PC-9 (cell line): Measurements from ENCODE around the gene LSM4. TPM values are rescaled to one million over a fixed set of nuclear protein-coding genes. Genes with fewer than 3 reads are reported as not detected.

Source experiments
- BruUV-seq: library from RNA; stranded (reverse); fragments of 400-500 nt; replicated peaks from 2 replicates; lab custom pipeline; 2021; lab: Mats Ljungman, UMichigan
- CTCF ChIA-PET: fragments of 300-600 bp; sonication (Branson Sonifier 250); formaldehyde crosslinking; loops from one replicate; lab custom pipeline; 2022; ENCODE audit warnings: antibody characterized with exemption; lab: Charles Lee
- POLR2A ChIA-PET: fragments of 300-600 bp; sonication (Branson Sonifier 250); formaldehyde crosslinking; loops from one replicate; lab custom pipeline; 2022; ENCODE audit warnings: antibody characterized with exemption; ENCODE audit not compliant: unreplicated experiment; lab: Charles Lee
- DNase-seq, 2 experiments: peaks; one replicate each; pipeline versions ENCODE4 v3.0.0 to v3.0.0-alpha.2; 2015 to 2022; ENCODE audit warnings: mixed read lengths in 1 of 2
- H2AFZ ChIP-seq: fragments of 200-600 bp; sonication (generic); 2 replicates; pipeline ENCODE4 v1.8.1; 2017; ENCODE audit warnings: antibody characterized with exemption
- H3F3A ChIP-seq: fragments of 200-600 bp; sonication (generic); 2 replicates; pipeline ENCODE4 v1.8.1; 2017; ENCODE audit warnings: antibody characterized with exemption, mild to moderate bottlenecking, low read depth; ENCODE audit not compliant: insufficient read depth
- H3K27ac ChIP-seq: fragments of 200-600 bp; sonication (generic); 2 replicates; pipeline ENCODE4 v1.6.1; 2016; ENCODE audit warnings: mixed run types
- H3K27me3 ChIP-seq: fragments of 200-600 bp; sonication (generic); 2 replicates; pipeline ENCODE4 v1.6.1; 2016; ENCODE audit warnings: low read depth, mixed run types; ENCODE audit not compliant: insufficient read depth
- H3K36me3 ChIP-seq: fragments of 200-600 bp; sonication (generic); 2 replicates; pipeline ENCODE4 v1.6.1; 2016; ENCODE audit warnings: low read depth, mixed run types
- H3K4me1 ChIP-seq: fragments of 200-600 bp; sonication (generic); replicated peaks from 2 replicates; pipeline ENCODE4 v1.6.1; 2016; ENCODE audit warnings: mixed run types; ENCODE audit not compliant: insufficient read depth
- H3K4me2 ChIP-seq: fragments of 200-600 bp; sonication (generic); 2 replicates; pipeline ENCODE4 v1.6.1; 2017; ENCODE audit warnings: mixed run types
- H3K4me3 ChIP-seq: fragments of 200-600 bp; sonication (generic); 2 replicates; pipeline ENCODE4 v1.6.1; 2016; ENCODE audit warnings: mixed run types
- H3K79me2 ChIP-seq: fragments of 200-600 bp; sonication (generic); 2 replicates; pipeline ENCODE4 v1.6.1; 2017; ENCODE audit warnings: low read depth, mixed run types
- H3K9me2 ChIP-seq: fragments of 200-600 bp; sonication (generic); 2 replicates; pipeline ENCODE4 v1.8.1; 2017; ENCODE audit warnings: mild to moderate bottlenecking; ENCODE audit not compliant: insufficient read depth
- H3K9me3 ChIP-seq: fragments of 200-600 bp; sonication (generic); 2 replicates; pipeline ENCODE4 v1.8.1; 2016; ENCODE audit warnings: low read depth; ENCODE audit not compliant: insufficient read depth
- H4K20me1 ChIP-seq: fragments of 200-600 bp; sonication (generic); 2 replicates; pipeline ENCODE4 v1.8.1; 2017; ENCODE audit not compliant: insufficient read depth
- EZH2 ChIP-seq: fragments of 200-600 bp; sonication (generic); IDR thresholded peaks from 2 replicates; pipeline ENCODE4 v1.8.0; 2017; ENCODE audit warnings: antibody characterized with exemption, low read depth
- intact Hi-C: fragments of 100-400 bp; cut with micrococcal nuclease; formaldehyde crosslinking; loops from one replicate; pipeline ENCODE4 v1.10.0; 2022; ENCODE audit not compliant: unreplicated experiment
- total RNA-seq: library from RNA; stranded (reverse); gene quantifications from 2 replicates; pipeline ENCODE4 v1.2.3, GENCODE V29; 2021
- TF ChIP-seq, protein P1 (sequence below): fragments of 200-600 bp; sonication (generic); conservative IDR thresholded peaks from 2 replicates; pipeline ENCODE4 v1.6.1; 2017; ENCODE audit warnings: mixed run types, antibody characterized with exemption, mild to moderate bottlenecking, moderate library complexity

LSM4 gene
- total RNA-seq, 1 experiment from 2014 or later, result 323 TPM

DNA sequence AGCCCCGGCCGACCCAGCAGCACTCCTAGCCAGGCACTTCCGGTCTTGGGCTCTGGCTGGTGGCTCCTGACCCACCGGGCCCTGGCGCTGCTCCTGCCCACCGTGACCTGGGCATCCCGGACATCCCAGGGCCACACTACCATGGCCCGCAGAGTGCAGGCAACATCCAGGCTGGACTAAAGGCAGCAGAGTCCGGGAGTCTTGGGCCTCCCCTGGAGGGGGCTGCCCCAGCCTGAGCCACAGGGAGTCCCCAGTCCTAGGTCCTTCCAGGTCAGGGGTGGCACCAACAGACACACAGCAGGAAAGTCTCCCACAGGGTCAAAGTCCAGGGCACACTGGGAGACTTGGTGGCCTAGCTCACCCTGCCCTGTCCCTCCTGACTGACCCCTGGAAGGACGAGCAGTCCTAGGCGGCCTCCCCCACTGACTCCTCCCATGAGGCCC is 10.8 kb downstream of the LSM4 start:
- no peaks in the 10 kb centered on the region for H3K9me2 ChIP-seq
- ChIA-PET CTCF (no interaction called here), POLR2A (no interaction called here)
- H3K36me3 ChIP-seq, result peaks cover 20% of the 10 kb centered on the region
- H2AFZ ChIP-seq, result no peak overlapping the region
- H3F3A ChIP-seq, result peaks cover 18% of the 10 kb centered on the region; the same call in 1 of the 2 replicates
- no peaks in the 10 kb centered on the region for H3K9me3 ChIP-seq
- H3K27me3 ChIP-seq, result no peaks in the 10 kb centered on the region
- no TSS peak for BruUV-seq
- H3K27ac ChIP-seq, result no peak overlapping the region
- peaks cover 23% of the 10 kb centered on the region for H3K79me2 ChIP-seq
- peaks cover 14% of the 10 kb centered on the region; the same call in 1 of the 2 replicates for H4K20me1 ChIP-seq
- H3K4me2 ChIP-seq, result no peak overlapping the region
- no peak overlapping the region for H3K4me3 ChIP-seq
- intact Hi-C loops, result no loop called here
- TF ChIP-seq, protein P1, sequence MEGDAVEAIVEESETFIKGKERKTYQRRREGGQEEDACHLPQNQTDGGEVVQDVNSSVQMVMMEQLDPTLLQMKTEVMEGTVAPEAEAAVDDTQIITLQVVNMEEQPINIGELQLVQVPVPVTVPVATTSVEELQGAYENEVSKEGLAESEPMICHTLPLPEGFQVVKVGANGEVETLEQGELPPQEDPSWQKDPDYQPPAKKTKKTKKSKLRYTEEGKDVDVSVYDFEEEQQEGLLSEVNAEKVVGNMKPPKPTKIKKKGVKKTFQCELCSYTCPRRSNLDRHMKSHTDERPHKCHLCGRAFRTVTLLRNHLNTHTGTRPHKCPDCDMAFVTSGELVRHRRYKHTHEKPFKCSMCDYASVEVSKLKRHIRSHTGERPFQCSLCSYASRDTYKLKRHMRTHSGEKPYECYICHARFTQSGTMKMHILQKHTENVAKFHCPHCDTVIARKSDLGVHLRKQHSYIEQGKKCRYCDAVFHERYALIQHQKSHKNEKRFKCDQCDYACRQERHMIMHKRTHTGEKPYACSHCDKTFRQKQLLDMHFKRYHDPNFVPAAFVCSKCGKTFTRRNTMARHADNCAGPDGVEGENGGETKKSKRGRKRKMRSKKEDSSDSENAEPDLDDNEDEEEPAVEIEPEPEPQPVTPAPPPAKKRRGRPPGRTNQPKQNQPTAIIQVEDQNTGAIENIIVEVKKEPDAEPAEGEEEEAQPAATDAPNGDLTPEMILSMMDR, result no peak
- no peak for TF ChIP-seq EZH2
- DNase-seq, result no peak
- no peaks in the 10 kb centered on the region for H3K4me1 ChIP-seq

DNA sequence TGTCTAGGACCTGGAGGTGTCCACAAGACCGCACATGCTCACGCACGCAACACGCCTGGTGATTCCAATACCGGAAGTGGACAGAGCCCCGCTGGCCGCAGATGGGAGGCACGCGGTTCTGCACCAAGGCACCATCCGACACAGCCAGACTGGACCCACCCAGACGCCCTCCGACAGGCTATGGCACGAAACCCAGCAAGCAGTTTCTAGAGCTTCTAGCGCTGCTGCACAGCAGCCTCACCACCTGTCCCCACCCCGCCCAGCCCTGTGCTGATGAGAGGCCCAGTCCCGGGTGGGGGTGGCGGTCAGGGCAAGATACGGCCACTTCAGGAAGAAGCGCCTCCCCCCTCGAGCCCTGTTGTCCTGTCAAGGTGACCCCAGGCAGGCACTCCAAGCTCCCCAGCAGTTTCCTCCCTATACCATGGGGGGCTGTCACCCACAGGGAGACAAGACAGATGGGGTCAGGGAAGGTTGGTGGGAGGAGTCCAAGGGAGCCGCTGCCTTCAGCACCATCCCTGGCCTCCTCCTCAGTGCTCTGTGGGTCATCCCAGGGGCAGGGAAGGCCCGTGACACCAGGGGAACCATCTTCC is 11.3 kb downstream of the LSM4 start:
- Histone ChIP-seq H3K4me3 (no peak overlapping the region), H3K36me3 (peaks cover 20% of the 10 kb centered on the region), H3K27ac (no peak overlapping the region), H3K4me1 (no peaks in the 10 kb centered on the region), H3K9me2 (no peaks in the 10 kb centered on the region), H3F3A (peaks cover 24% of the 10 kb centered on the region; the same call in 1 of the 2 replicates), H4K20me1 (peaks cover 14% of the 10 kb centered on the region; the same call in 1 of the 2 replicates), H2AFZ (no peak overlapping the region), H3K4me2 (no peak overlapping the region), H3K79me2 (peaks cover 22% of the 10 kb centered on the region), H3K27me3 (no peaks in the 10 kb centered on the region), H3K9me3 (no peaks in the 10 kb centered on the region)
- TF ChIP-seq, protein P1, result no peak
- TF ChIP-seq EZH2, result no peak
- ChIA-PET POLR2A (interaction anchor here (0.6 to 0.7 kb wide), 2 partner anchors 10 to 30 kb away, joined by 3 read pairs; partner anchors contain the start of gene JUND), CTCF (no interaction called here)
- BruUV-seq, result no TSS peak
- intact Hi-C loops, result no loop called here
- DNase-seq, result no peak

DNA sequence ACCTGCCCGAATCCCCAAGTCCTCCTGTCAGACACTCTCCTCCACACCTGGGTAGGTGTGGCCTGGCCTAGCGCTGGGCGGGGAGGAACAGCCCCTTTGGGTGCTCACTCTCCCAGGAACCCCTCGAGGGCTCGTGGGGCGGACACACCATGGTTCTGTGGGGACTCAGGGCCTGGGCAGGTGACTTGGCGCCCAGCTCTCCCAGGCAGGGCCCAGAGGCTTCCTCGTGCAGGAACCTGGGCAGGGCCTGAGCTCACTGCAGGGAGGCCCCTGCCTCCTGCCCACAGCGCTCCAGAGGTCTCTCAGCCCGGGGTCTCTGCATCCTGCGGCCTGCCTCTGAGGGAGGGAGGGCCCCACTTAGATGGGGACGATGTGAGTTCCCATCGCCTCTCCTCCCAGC is 11.9 kb downstream of the LSM4 start:
- Histone ChIP-seq H3K36me3 (peaks cover 20% of the 10 kb centered on the region), H3K27ac (no peak overlapping the region)
- no peak for DNase-seq

More for the DNA sequence above, 11.9 kb downstream of the LSM4 start:
- POLR2A ChIA-PET, result interaction anchor here (0.6 to 0.7 kb wide), 2 partner anchors 10 to 29 kb away, joined by 3 read pairs; partner anchors contain the start of gene JUND
- H3K4me2 ChIP-seq, result no peak overlapping the region
- H3F3A ChIP-seq, result peaks cover 29% of the 10 kb centered on the region; the same call in 1 of the 2 replicates
- H4K20me1 ChIP-seq, result peaks cover 14% of the 10 kb centered on the region; the same call in 1 of the 2 replicates
- H3K27me3 ChIP-seq, result no peaks in the 10 kb centered on the region
- H3K4me1 ChIP-seq, result no peaks in the 10 kb centered on the region
- BruUV-seq, result no TSS peak
- no peaks in the 10 kb centered on the region for H3K9me2 ChIP-seq
- H3K79me2 ChIP-seq, result peaks cover 18% of the 10 kb centered on the region; the same call in 1 of the 2 replicates
- H3K4me3 ChIP-seq, result no peak overlapping the region
- H3K9me3 ChIP-seq, result no peaks in the 10 kb centered on the region
- intact Hi-C loops, result no loop called here
- TF ChIP-seq, protein P1, result no peak
- TF ChIP-seq EZH2, result no peak
- CTCF ChIA-PET, result no interaction called here
- no peak overlapping the region for H2AFZ ChIP-seq
